GM23248 (cell line): ENCODE results near the gene AK1. TPM values are rescaled to one million over a fixed set of nuclear protein-coding genes. Genes with fewer than 3 reads are reported as not detected.
A peak's percentile ranks its signal among the peaks of the same experiment; 100 is the strongest.

Experiments
- DNase-seq: peaks from one replicate; pipeline ENCODE4 v3.0.0-alpha.2; 2015
- H2AFZ ChIP-seq: fragments of 200-600 bp; sonication (generic); 2 replicates; pipeline ENCODE4 v1.6.1; 2016; ENCODE audit warnings: antibody characterized with exemption
- H3F3A ChIP-seq: fragments of 200-600 bp; sonication (generic); 2 replicates; pipeline ENCODE4 v1.6.1; 2016; ENCODE audit warnings: mild to moderate bottlenecking, antibody characterized with exemption, mixed run types; ENCODE audit not compliant: insufficient read depth
- H3K27ac ChIP-seq: fragments of 200-600 bp; sonication (generic); 2 replicates; pipeline ENCODE4 v1.5.1; 2016; ENCODE audit warnings: mild to moderate bottlenecking
- H3K27me3 ChIP-seq: fragments of 200-600 bp; sonication (generic); replicated peaks from 2 replicates; pipeline ENCODE4 v1.6.1; 2016; ENCODE audit warnings: mild to moderate bottlenecking; ENCODE audit not compliant: insufficient read depth
- H3K36me3 ChIP-seq: fragments of 200-600 bp; sonication (generic); 2 replicates; pipeline ENCODE4 v1.6.1; 2016; ENCODE audit warnings: low read depth, mild to moderate bottlenecking
- H3K4me1 ChIP-seq: fragments of 200-600 bp; sonication (generic); 2 replicates; pipeline ENCODE4 v1.6.1; 2016; ENCODE audit warnings: mild to moderate bottlenecking; ENCODE audit not compliant: insufficient read depth
- H3K4me2 ChIP-seq: fragments of 200-600 bp; sonication (generic); one replicate; pipeline ENCODE4 v1.6.1; 2016; ENCODE audit warnings: mild to moderate bottlenecking; ENCODE audit not compliant: unreplicated experiment
- H3K4me3 ChIP-seq: fragments of 200-600 bp; sonication (generic); 2 replicates; pipeline ENCODE4 v1.5.1; 2016; ENCODE audit warnings: mild to moderate bottlenecking
- H3K79me2 ChIP-seq: fragments of 200-600 bp; sonication (generic); 2 replicates; pipeline ENCODE4 v1.6.1; 2016; ENCODE audit warnings: mild to moderate bottlenecking; ENCODE audit not compliant: insufficient read depth
- H3K9ac ChIP-seq: fragments of 200-600 bp; sonication (generic); 2 replicates; pipeline ENCODE4 v1.6.1; 2016; ENCODE audit warnings: mild to moderate bottlenecking
- H3K9me2 ChIP-seq: fragments of 200-600 bp; sonication (generic); 2 replicates; pipeline ENCODE4 v1.6.1; 2016; ENCODE audit warnings: mixed run types, mild to moderate bottlenecking, moderate library complexity; ENCODE audit not compliant: insufficient read depth
- H3K9me3 ChIP-seq: fragments of 200-600 bp; sonication (generic); one replicate; pipeline ENCODE4 v1.6.1; 2017; ENCODE audit warnings: low read depth
- H4K20me1 ChIP-seq: fragments of 200-600 bp; sonication (generic); 2 replicates; pipeline ENCODE4 v1.6.0; 2016; ENCODE audit not compliant: insufficient read depth
- EZH2 ChIP-seq: fragments of 200-600 bp; sonication (generic); IDR thresholded peaks from 2 replicates; pipeline ENCODE4 v1.6.1; 2018; ENCODE audit warnings: antibody characterized with exemption, mild to moderate bottlenecking; ENCODE audit not compliant: insufficient read depth, poor library complexity, severe bottlenecking
- EZH2phosphoT487 ChIP-seq: fragments of 200-600 bp; sonication (generic); IDR thresholded peaks from 2 replicates; pipeline ENCODE4 v1.6.1; 2018; ENCODE audit warnings: antibody characterized with exemption, moderate library complexity, mild to moderate bottlenecking, low read depth; ENCODE audit not compliant: insufficient read depth
- WGBS, 2 experiments: methylation state at CpG; one replicate each; pipeline ENCODE4 v1.1.6; 2015 to 2017; ENCODE audit warnings: low lambda C conversion rate in 2 of 2, low coverage in 1 of 2; ENCODE audit errors: missing lambda C conversion rate in 2 of 2; 5-methylcytosine and 5-hydroxymethylcytosine counted together
- in situ Hi-C: fragments of 300-500 bp; cut with MboI; formaldehyde crosslinking; loops from 2 replicates; pipeline ENCODE4 v1.15.0; 2020
- polyA plus RNA-seq: library from polyadenylated mRNA; unstranded; fragments of >200 nt; fragmentation: Nextera tagmentation; extraction: Ambion mirVana; gene quantifications from 2 replicates; pipeline ENCODE4 v1.2.1, GENCODE V29; 2016
- total RNA-seq: library from RNA; depleted of rRNA; stranded (reverse); fragments of >200 nt; shearing (Covaris generic); gene quantifications from 2 replicates; pipeline ENCODE4 v1.2.3, GENCODE V29; 2014

The AK1 gene
- total and polyA plus RNA-seq, 2 experiments from 2014 or later = 51.8 to 159 TPM

GRCh38 chr9:127835991-127836516 is 41.4 kb downstream of the AK1 start:
- whole genome bisulfite sequencing, 2 experiments = 2 to 3% methylated on average over 12 to 17 of the region's 17 CpGs
- Histone ChIP-seq H3K4me2 (peak overlapping the region; percentile 77), H3K9ac (peak overlapping the region; percentile 94), H3K79me2 (peaks cover 84% of the 10 kb centered on the region), H3K27me3 (no peaks in the 10 kb centered on the region), H3K36me3 (0 out of 2 replicates have a peak, but pooled peaks cover 6% of the 10 kb centered on the region), H3K4me3 (0 out of 2 replicates have a peak overlapping the region, but pooled peaks have one; percentile 32), H3K9me2 (no peaks in the 10 kb centered on the region), H3K27ac (peak overlapping the region; percentile 100), H3K4me1 (peaks cover 63% of the 10 kb centered on the region), H3F3A (peaks cover 65% of the 10 kb centered on the region), H4K20me1 (no peaks in the 10 kb centered on the region), H2AFZ (peak overlapping the region; percentile 63), H3K9me3 (no peaks in the 10 kb centered on the region)
- TF ChIP-seq EZH2 = no peak
- TF ChIP-seq EZH2phosphoT487 = no peak
- peak; percentile 93 for DNase-seq
- in situ Hi-C loops = no loop called here

- 7 to 11% methylated on average over 1 of the region's 1 CpG for WGBS, 2 experiments
- no peak overlapping the region for H3K4me3 ChIP-seq
These were observed 43.9 kb downstream of the AK1 start for GRCh38 chr9:127833555-127833954.

GRCh38 chr9:127832248-127832647 is 45.2 kb downstream of the AK1 start:
- WGBS, 2 experiments = 55 to 61% methylated on average over 7 of the region's 7 CpGs
- peaks cover 89% of the 10 kb centered on the region for H3K79me2 ChIP-seq

More at GRCh38 chr9:127833555-127833954, 43.9 kb downstream of the AK1 start:
- in situ Hi-C loops = no loop called here
- Histone ChIP-seq H3K79me2 (peaks cover 93% of the 10 kb centered on the region), H3K4me2 (peak overlapping the region; percentile 6), H3K36me3 (0 out of 2 replicates have a peak, but pooled peaks cover 10% of the 10 kb centered on the region), H3K9ac (peak overlapping the region; percentile 54), H3K9me3 (no peaks in the 10 kb centered on the region), H4K20me1 (no peaks in the 10 kb centered on the region), H3K27me3 (no peaks in the 10 kb centered on the region), H3K4me1 (peaks cover 62% of the 10 kb centered on the region), H2AFZ (no peak overlapping the region), H3K9me2 (no peaks in the 10 kb centered on the region), H3F3A (peaks cover 63% of the 10 kb centered on the region), H3K27ac (peak overlapping the region; percentile 100)
- TF ChIP-seq EZH2phosphoT487 (no peak), EZH2 (no peak)
- DNase-seq = peak; percentile 91

DNA sequence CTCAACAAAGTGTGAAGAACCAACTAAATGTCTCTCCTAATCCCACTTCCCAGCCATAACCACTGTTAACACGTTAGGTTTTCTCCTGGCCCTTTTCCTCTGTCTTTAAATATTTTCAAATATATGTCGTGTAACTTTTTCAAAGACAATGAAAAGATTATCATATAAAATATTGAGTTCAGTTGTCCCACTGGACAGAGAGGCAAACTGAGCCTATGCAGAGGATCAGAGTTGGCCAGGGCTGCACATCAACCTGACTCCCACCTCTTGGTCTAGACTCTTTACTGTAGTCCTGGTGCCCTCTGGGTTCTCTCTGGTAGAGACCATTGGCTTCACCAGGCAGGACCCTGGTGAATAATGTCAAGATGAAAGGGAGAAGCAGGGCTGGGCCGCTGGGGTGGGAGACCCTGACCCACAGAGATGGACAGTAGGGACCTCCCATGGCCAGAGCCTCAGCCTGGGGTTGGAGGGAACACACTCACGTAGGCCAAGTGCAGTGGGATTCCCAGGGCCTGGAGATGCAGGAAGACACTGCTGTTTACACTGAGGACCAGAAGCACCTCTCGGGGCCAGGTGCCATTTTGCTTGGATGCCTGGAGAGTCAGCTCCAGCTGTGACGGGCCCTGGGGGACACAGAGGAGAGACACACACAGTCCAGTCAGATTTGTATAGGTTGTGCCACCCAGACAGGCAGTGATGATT is 48.1 kb downstream of the AK1 start:
- peaks cover 14% of the 10 kb centered on the region; the same call in 1 of the 2 replicates for H3K36me3 ChIP-seq
- WGBS, 2 experiments = 90% methylated on average over 6 of the region's 6 CpGs

More at GRCh38 chr9:127832248-127832647, 45.2 kb downstream of the AK1 start:
- in situ Hi-C loops = no loop called here
- Histone ChIP-seq H3K9ac (peak overlapping the region; percentile 13; the same call in 1 of the 2 replicates), H3K4me3 (no peak overlapping the region), H3K4me2 (peak overlapping the region; percentile 7), H4K20me1 (no peaks in the 10 kb centered on the region), H3K9me2 (no peaks in the 10 kb centered on the region), H3K27me3 (no peaks in the 10 kb centered on the region), H3K36me3 (0 out of 2 replicates have a peak, but pooled peaks cover 10% of the 10 kb centered on the region), H3K9me3 (no peaks in the 10 kb centered on the region), H3K4me1 (peaks cover 54% of the 10 kb centered on the region), H3K27ac (peak overlapping the region; percentile 100), H2AFZ (no peak overlapping the region), H3F3A (peaks cover 54% of the 10 kb centered on the region)
- TF ChIP-seq EZH2 (no peak), EZH2phosphoT487 (no peak)
- DNase-seq = no peak

More for the DNA sequence above, 48.1 kb downstream of the AK1 start:
- Histone ChIP-seq H3K27ac (peak overlapping the region; percentile 59), H3K4me1 (peaks cover 31% of the 10 kb centered on the region), H4K20me1 (no peaks in the 10 kb centered on the region), H3K9me3 (no peaks in the 10 kb centered on the region), H3K27me3 (no peaks in the 10 kb centered on the region), H3F3A (peaks cover 32% of the 10 kb centered on the region), H3K4me3 (no peak overlapping the region), H3K9me2 (no peaks in the 10 kb centered on the region), H3K4me2 (no peak overlapping the region), H2AFZ (no peak overlapping the region), H3K79me2 (peaks cover 76% of the 10 kb centered on the region), H3K9ac (peak overlapping the region; percentile 55; the same call in 1 of the 2 replicates)
- DNase-seq = no peak
- in situ Hi-C loops = no loop called here
- TF ChIP-seq EZH2 = no peak
- TF ChIP-seq EZH2phosphoT487 = no peak
